OCI-LY1 (cell line): ENCODE results near the gene AADACL4.

Experiments used
- H2AFZ ChIP-seq: fragments of 200-600 bp; sonication (generic), shearing (Covaris generic); 2 replicates; pipeline ENCODE4 v1.6.0; 2014; ENCODE audit warnings: antibody characterized with exemption, mild to moderate bottlenecking, low read length
- H3F3A ChIP-seq: fragments of 200-600 bp; sonication (generic), shearing (Covaris generic); 2 replicates; pipeline ENCODE4 v1.6.0; 2014; ENCODE audit warnings: mild to moderate bottlenecking, antibody characterized with exemption, low read length, moderate library complexity; ENCODE audit not compliant: insufficient read depth
- H3K27ac ChIP-seq: fragments of 200-600 bp; sonication (generic); 2 replicates; pipeline ENCODE4 v1.5.1; 2014; ENCODE audit warnings: low read length, mixed run types, mild to moderate bottlenecking, low read depth; ENCODE audit not compliant: poor library complexity, severe bottlenecking
- H3K27me3 ChIP-seq: fragments of 200-600 bp; sonication (generic); 2 replicates; pipeline ENCODE4 v1.6.0; 2014; ENCODE audit warnings: antibody characterized with exemption, mild to moderate bottlenecking, low read length, moderate library complexity; ENCODE audit not compliant: insufficient read depth
- H3K36me3 ChIP-seq: fragments of 200-600 bp; sonication (generic); 2 replicates; pipeline ENCODE4 v1.6.1; 2014; ENCODE audit warnings: mild to moderate bottlenecking, antibody characterized with exemption, low read length, moderate library complexity, mixed read lengths; ENCODE audit not compliant: insufficient read depth
- H3K4me1 ChIP-seq: fragments of 200-600 bp; sonication (generic); 2 replicates; pipeline ENCODE4 v1.5.1; 2014; ENCODE audit warnings: mild to moderate bottlenecking, low read length, moderate library complexity; ENCODE audit not compliant: insufficient read depth, severe bottlenecking
- H3K4me2 ChIP-seq: fragments of 200-600 bp; sonication (generic), shearing (Covaris generic); 2 replicates; pipeline ENCODE4 v1.6.1; 2014; ENCODE audit warnings: low read length
- H3K4me3 ChIP-seq: fragments of 200-600 bp; sonication (generic); 2 replicates; pipeline ENCODE4 v1.5.1; 2014; ENCODE audit warnings: low read length, low read depth, mild to moderate bottlenecking, mixed read lengths; ENCODE audit not compliant: poor library complexity, severe bottlenecking
- H3K79me2 ChIP-seq: fragments of 200-600 bp; shearing (Covaris generic); 2 replicates; pipeline ENCODE4 v1.6.1; 2016; ENCODE audit warnings: mixed run types, low read length, mixed read lengths; ENCODE audit not compliant: insufficient read depth
- H3K9ac ChIP-seq: fragments of 200-600 bp; sonication (generic), shearing (Covaris generic); 2 replicates; pipeline ENCODE4 v1.6.1; 2014; ENCODE audit warnings: mild to moderate bottlenecking, low read length, mixed read lengths
- H3K9me2 ChIP-seq: fragments of 200-600 bp; sonication (generic), shearing (Covaris generic); 2 replicates; pipeline ENCODE4 v1.6.1; 2014; ENCODE audit warnings: low read depth, mild to moderate bottlenecking, low read length, mixed read lengths
- H3K9me3 ChIP-seq: fragments of 200-600 bp; shearing (Covaris generic); 2 replicates; pipeline ENCODE4 v1.6.1; 2014; ENCODE audit warnings: low read length, mixed read lengths
- H4K20me1 ChIP-seq: fragments of 200-600 bp; sonication (generic), shearing (Covaris generic); 2 replicates; pipeline ENCODE4 v1.6.0; 2016; ENCODE audit warnings: mild to moderate bottlenecking, low read length; ENCODE audit not compliant: insufficient read depth
- EZH2 ChIP-seq: fragments of 200-600 bp; sonication (generic), shearing (Covaris generic); IDR thresholded peaks from 2 replicates; pipeline ENCODE4 v1.8.0; 2017; ENCODE audit warnings: borderline replicate concordance, mixed run types, mild to moderate bottlenecking, antibody characterized with exemption, low read length, moderate library complexity, mixed read lengths
- TF ChIP-seq, protein P1 (sequence below): fragments of 200-600 bp; sonication (generic), shearing (Covaris generic); IDR thresholded peaks from 2 replicates; pipeline ENCODE4 v1.5.1; 2017; ENCODE audit warnings: mild to moderate bottlenecking, antibody characterized with exemption, low read length, moderate library complexity, mixed read lengths

Gene AADACL4

DNA sequence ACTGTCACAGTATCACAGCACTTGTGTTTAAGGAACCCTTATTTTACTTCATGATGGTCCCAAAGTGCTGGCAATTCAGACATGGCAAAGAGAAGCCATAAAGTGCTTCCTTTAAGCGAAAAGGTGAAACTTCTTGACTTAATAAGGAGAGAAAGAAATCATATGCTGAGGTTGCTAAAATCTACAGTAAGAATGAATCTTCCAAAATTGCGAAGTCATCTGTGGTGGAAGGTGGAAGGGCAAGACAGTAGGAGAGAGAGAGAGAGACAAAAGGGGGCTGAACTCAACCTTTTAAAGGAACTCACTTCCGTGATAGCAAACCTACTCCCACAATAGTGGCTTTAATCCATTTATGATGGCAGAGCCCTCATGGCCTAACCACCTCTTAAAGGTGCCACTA is 52.8 kb downstream of the AADACL4 start:
- H3K9me2 ChIP-seq, result no peaks in the 10 kb centered on the region
- no peaks in the 10 kb centered on the region for H3K4me1 ChIP-seq
- H4K20me1 ChIP-seq, result no peaks in the 10 kb centered on the region
- no peak overlapping the region for H3K27ac ChIP-seq
- H3K4me3 ChIP-seq, result no peak overlapping the region
- H3K4me2 ChIP-seq, result no peak overlapping the region
- H3K27me3 ChIP-seq, result no peaks in the 10 kb centered on the region
- TF ChIP-seq, protein P1, sequence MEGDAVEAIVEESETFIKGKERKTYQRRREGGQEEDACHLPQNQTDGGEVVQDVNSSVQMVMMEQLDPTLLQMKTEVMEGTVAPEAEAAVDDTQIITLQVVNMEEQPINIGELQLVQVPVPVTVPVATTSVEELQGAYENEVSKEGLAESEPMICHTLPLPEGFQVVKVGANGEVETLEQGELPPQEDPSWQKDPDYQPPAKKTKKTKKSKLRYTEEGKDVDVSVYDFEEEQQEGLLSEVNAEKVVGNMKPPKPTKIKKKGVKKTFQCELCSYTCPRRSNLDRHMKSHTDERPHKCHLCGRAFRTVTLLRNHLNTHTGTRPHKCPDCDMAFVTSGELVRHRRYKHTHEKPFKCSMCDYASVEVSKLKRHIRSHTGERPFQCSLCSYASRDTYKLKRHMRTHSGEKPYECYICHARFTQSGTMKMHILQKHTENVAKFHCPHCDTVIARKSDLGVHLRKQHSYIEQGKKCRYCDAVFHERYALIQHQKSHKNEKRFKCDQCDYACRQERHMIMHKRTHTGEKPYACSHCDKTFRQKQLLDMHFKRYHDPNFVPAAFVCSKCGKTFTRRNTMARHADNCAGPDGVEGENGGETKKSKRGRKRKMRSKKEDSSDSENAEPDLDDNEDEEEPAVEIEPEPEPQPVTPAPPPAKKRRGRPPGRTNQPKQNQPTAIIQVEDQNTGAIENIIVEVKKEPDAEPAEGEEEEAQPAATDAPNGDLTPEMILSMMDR, result no peak
- no peak for TF ChIP-seq EZH2
- no peaks in the 10 kb centered on the region for H3K9me3 ChIP-seq
- no peaks in the 10 kb centered on the region for H3K36me3 ChIP-seq
- H2AFZ ChIP-seq, result no peak overlapping the region
- no peaks in the 10 kb centered on the region for H3K79me2 ChIP-seq
- no peaks in the 10 kb centered on the region for H3F3A ChIP-seq
- no peak overlapping the region for H3K9ac ChIP-seq

DNA sequence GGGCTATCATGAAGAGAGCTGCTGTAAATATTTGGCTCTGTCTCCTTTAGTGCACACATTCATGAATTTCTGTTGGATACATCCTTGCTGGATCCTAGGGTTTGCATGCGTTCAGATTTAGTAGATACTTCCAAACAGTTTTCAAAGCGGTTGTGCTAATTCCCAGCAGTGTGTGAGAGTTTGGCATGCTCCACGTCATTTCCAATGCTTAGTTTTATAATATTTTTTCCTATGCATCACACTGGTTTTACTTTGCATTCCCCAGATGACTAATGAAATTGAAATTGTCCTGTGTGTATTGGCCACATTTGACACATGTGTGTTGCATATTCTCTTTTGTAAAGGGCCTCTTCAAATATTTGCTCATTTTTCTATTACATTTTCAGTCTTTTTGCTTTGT is 53.5 kb downstream of the AADACL4 start:
- no peak overlapping the region for H3K4me2 ChIP-seq
- H2AFZ ChIP-seq, result no peak overlapping the region
- H4K20me1 ChIP-seq, result no peaks in the 10 kb centered on the region
- no peak overlapping the region for H3K4me3 ChIP-seq
- no peak overlapping the region for H3K9ac ChIP-seq
- no peaks in the 10 kb centered on the region for H3K4me1 ChIP-seq
- H3K79me2 ChIP-seq, result no peaks in the 10 kb centered on the region
- H3K9me2 ChIP-seq, result no peaks in the 10 kb centered on the region
- no peaks in the 10 kb centered on the region for H3K9me3 ChIP-seq
- no peak for TF ChIP-seq EZH2
- TF ChIP-seq, protein P1, result no peak
- H3K36me3 ChIP-seq, result no peaks in the 10 kb centered on the region
- no peaks in the 10 kb centered on the region for H3K27me3 ChIP-seq
- no peaks in the 10 kb centered on the region for H3F3A ChIP-seq
- H3K27ac ChIP-seq, result no peak overlapping the region

DNA sequence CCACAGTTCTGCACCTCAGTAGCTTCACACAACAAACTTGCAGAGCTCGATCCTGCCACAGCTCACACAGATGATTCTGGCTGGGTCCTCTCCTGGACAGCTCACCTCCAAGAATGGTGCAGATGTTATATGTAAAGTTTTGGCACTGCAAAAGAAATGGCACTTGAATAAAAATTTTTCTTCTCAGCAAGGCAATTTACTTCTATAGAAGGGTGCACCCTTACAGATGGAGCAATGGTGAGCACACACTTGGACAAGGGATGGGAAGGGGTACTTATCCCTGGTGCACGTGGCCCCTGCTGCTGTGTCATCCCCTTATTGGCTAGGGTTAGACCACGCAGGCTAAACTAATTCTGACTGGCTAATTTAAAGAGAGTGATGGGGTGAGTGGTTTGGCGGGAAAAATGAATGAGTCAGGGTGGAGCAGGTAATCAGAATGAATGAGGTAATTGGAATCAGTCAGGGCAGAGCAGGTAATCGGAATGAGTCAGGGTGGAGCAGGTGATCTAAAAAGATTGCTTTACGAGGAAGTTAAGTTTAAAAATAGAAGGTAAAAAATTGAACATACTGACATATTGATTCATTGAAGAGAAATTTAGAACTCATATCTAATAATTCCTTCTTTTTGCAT is 60.1 kb downstream of the AADACL4 start:
- Histone ChIP-seq H3K27me3 (no peaks in the 10 kb centered on the region; the same call in 1 of the 2 replicates), H3F3A (no peaks in the 10 kb centered on the region), H3K27ac (no peak overlapping the region), H3K36me3 (no peaks in the 10 kb centered on the region), H2AFZ (no peak overlapping the region), H3K4me1 (no peaks in the 10 kb centered on the region), H3K9me2 (no peaks in the 10 kb centered on the region), H4K20me1 (no peaks in the 10 kb centered on the region), H3K79me2 (no peaks in the 10 kb centered on the region), H3K9ac (no peak overlapping the region), H3K4me2 (no peak overlapping the region), H3K4me3 (no peak overlapping the region), H3K9me3 (no peaks in the 10 kb centered on the region)
- TF ChIP-seq, protein P1, result no peak
- TF ChIP-seq EZH2, result no peak
